ENCODE data around the gene OGT. TPM values are rescaled to one million over a fixed set of nuclear protein-coding genes. Genes with fewer than 3 reads are reported as not detected.

OGT gene
- polyA plus RNA-seq, 1 donor, result 239 TPM

DNA sequence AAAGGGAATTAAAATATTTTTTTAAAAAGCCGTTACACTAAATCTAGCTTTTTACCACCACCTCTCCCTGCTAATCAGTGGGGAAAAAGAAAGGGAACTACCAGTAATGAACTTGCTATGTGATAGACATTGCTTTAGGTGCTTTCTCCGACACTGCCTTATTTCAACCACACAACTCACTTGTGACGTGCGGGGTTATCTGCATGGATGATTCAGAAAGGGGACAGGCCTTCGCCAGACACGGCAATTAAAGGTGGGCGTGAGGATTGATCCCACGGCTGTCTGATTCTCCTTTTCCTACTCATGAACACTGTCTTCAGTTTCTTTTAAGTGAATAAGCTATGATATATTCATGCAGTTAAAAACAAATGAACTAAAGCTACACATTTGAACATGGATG, 86.3 kb downstream of the OGT start:
- peaks cover 4% of the 10 kb centered on the region for H3K9me3 ChIP-seq (ENCODE audit: control insufficient read depth, low read depth, low read length)
- H3K4me1 ChIP-seq (ENCODE audit: control insufficient read depth, insufficient read depth, low read length), result peaks cover 51% of the 10 kb centered on the region
- H3K27me3 ChIP-seq (ENCODE audit: control insufficient read depth, insufficient read depth, low read length), result no peaks in the 10 kb centered on the region
- DNase-seq, result no peak
- no peak overlapping the region for H3K27ac ChIP-seq (ENCODE audit: low read length)
- no CpG with 5 or more reads among the region's 8 CpGs for WGBS (ENCODE audit: insufficient coverage, low lambda C conversion rate)
- H3K4me3 ChIP-seq (ENCODE audit: low read length), result no peak overlapping the region
- no peaks in the 10 kb centered on the region for H3K36me3 ChIP-seq (ENCODE audit: control insufficient read depth, insufficient read depth, low read length)

DNA sequence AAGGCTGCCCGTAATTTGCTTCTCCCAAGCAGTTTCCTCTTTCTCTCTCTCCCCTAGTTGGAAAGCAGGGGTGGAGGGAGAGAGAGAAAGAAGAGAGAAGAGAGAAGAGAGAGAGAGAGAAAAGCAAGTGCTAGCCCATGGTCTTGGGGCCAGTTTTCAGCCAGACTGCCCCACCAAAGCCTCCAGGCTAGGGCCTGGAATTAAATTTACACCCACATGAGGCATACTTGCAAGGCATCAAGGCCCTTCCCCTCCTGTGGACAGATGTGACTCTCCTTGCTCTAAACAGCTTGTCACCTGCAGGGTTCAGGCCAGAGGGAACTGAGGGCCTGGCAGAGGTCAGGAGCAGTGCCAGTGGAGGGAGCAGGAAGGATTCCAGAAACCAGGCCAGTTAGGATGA, 87.1 kb downstream of the OGT start:
- peaks cover 56% of the 10 kb centered on the region for H3K4me1 ChIP-seq (ENCODE audit: control insufficient read depth, insufficient read depth, low read length)
- no CpG with 5 or more reads among the region's 1 CpG for WGBS (ENCODE audit: insufficient coverage, low lambda C conversion rate)
- H3K4me3 ChIP-seq (ENCODE audit: low read length), result no peak overlapping the region
- H3K27ac ChIP-seq (ENCODE audit: low read length), result no peak overlapping the region
- H3K36me3 ChIP-seq (ENCODE audit: control insufficient read depth, insufficient read depth, low read length), result no peaks in the 10 kb centered on the region
- no peak for DNase-seq
- H3K27me3 ChIP-seq (ENCODE audit: control insufficient read depth, insufficient read depth, low read length), result no peaks in the 10 kb centered on the region
- H3K9me3 ChIP-seq (ENCODE audit: control insufficient read depth, low read depth, low read length), result peaks cover 4% of the 10 kb centered on the region

DNA sequence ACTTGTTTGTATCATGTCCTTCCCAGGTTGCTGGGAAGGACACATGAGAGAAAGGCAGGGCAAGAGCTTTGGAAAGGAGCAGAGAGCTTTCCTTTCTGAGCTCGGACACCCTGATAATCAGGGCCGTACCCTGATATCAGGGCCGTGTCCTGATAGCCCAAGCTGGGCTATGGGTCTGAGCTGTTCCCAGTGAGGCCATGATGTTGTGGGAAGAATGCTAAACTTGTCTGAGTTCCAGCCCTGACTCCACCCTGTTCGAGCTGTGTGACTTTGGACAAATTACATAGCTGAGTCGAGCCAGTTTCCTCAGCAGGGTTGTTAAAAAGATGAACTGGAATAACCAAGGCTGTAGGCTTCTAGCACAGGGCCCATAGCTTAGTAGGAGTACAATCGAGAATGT, 88.7 kb downstream of the OGT start:
- peak in 1 of 2 donors; percentile 55 for DNase-seq
- Histone ChIP-seq H3K9me3 (ENCODE audit: control insufficient read depth, low read depth, low read length) (peaks cover 2% of the 10 kb centered on the region), H3K4me1 (ENCODE audit: control insufficient read depth, insufficient read depth, low read length) (peaks cover 68% of the 10 kb centered on the region), H3K4me3 (ENCODE audit: low read length) (no peak overlapping the region), H3K27me3 (ENCODE audit: control insufficient read depth, insufficient read depth, low read length) (no peaks in the 10 kb centered on the region), H3K27ac (ENCODE audit: low read length) (peak overlapping the region; percentile 95), H3K36me3 (ENCODE audit: control insufficient read depth, insufficient read depth, low read length) (no peaks in the 10 kb centered on the region)
- WGBS (ENCODE audit: insufficient coverage, low lambda C conversion rate), result no CpG with 5 or more reads among the region's 6 CpGs

DNA sequence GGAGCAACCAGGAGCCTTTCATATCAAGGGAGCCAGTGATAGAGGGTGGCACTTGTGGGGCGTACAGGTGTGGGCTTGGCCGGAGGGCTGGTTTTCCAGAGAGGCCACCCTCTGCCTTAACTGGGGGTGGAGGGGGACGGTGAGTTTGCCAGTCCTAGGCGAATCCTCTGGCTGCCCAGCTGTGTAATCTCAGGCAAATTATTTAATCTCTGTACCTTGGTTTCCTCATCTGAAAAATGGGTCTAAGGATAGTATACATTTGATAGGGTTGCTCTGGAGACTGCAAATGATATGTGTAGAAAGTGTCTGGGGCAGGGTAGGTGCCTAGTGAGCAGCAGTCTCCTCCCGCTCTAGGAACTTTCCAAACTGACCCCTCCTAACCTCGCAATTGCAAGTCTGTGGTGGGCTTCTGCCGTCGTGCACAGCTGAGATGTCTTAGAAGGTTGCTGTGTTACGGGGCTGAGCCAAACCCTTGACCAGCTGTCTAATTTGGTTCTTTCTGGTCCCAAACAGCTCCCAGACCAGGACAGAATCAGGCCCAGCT, 89.2 kb downstream of the OGT start:
- Histone ChIP-seq H3K27me3 (ENCODE audit: control insufficient read depth, insufficient read depth, low read length) (no peaks in the 10 kb centered on the region), H3K9me3 (ENCODE audit: control insufficient read depth, low read depth, low read length) (no peaks in the 10 kb centered on the region), H3K4me3 (ENCODE audit: low read length) (no peak overlapping the region), H3K4me1 (ENCODE audit: control insufficient read depth, insufficient read depth, low read length) (peaks cover 68% of the 10 kb centered on the region), H3K27ac (ENCODE audit: low read length) (peak overlapping the region; percentile 95), H3K36me3 (ENCODE audit: control insufficient read depth, insufficient read depth, low read length) (no peaks in the 10 kb centered on the region)
- WGBS (ENCODE audit: insufficient coverage, low lambda C conversion rate), result no CpG with 5 or more reads among the region's 9 CpGs
- DNase-seq, result no peak

DNA sequence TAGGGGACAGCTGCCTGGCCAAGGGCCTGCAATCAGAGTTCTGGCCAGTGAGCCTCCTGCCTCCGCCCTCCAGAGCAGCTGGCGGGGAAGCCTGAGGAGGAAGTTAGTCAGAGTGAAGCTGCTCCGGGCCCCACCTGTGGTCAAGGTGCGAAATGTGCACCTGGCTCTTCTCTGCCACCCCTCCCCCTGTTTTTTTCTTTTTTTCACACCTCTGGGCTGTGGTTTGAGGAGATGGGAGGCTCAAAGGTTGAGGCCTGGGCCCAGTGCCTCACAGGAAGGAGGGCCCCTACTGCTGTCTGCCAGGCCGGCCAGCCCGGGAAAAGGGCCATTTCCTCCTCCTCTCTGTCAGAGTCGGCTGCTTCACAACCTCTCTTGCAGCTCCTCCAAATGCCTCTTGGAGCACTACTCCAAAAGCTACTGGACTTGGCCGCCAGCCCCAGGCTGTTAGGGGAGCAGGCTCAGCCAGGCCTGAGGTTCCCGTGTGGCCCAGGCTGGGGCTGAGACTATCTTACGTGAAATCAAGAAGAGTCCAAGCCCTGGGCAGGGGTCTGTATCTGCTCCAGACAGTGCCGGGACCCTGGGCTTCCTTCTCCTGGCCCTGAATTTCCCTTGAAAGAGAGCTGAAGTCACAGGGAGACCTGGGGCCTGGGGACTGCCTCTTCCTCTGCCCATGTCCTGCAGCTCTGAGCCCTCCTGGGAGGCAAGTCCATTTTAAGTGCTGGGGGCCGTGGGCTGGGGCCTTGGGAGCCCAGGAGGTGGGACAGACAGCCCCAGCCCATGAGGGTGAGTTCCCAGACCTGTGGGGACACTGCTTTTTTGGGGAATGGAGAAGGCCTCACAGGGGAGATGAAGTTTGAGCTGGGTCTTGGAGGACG, 89.9 kb downstream of the OGT start:
- peak; percentile 88 to 93 for DNase-seq
- Histone ChIP-seq H3K4me3 (ENCODE audit: low read length) (no peak overlapping the region), H3K4me1 (ENCODE audit: control insufficient read depth, insufficient read depth, low read length) (peaks cover 68% of the 10 kb centered on the region), H3K27me3 (ENCODE audit: control insufficient read depth, insufficient read depth, low read length) (no peaks in the 10 kb centered on the region), H3K27ac (ENCODE audit: low read length) (peak overlapping the region; percentile 95), H3K9me3 (ENCODE audit: control insufficient read depth, low read depth, low read length) (no peaks in the 10 kb centered on the region), H3K36me3 (ENCODE audit: control insufficient read depth, insufficient read depth, low read length) (no peaks in the 10 kb centered on the region)
- whole genome bisulfite sequencing (ENCODE audit: insufficient coverage, low lambda C conversion rate), result no CpG with 5 or more reads among the region's 13 CpGs

DNA sequence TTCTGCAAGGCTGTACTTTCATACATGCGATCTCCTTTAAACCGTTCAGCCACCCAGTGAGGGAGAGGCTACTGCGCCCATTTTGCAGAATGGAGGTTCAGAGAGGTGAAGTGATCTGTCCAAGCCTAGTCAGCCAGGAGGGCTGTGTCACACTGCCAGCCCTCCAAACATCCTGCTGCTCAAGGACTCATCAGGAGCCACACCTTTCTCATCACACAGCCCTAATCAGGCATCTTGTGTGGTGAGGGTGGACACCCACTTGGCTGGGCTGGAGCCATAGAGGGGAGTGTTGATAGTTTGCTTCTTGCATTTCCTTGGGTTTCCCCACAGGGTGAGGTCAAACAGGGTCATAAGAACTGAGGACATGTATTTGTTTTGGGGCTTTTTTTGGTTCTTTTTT, 90.8 kb downstream of the OGT start:
- no CpG with 5 or more reads among the region's 3 CpGs for WGBS (ENCODE audit: insufficient coverage, low lambda C conversion rate)
- peaks cover 63% of the 10 kb centered on the region for H3K4me1 ChIP-seq (ENCODE audit: control insufficient read depth, insufficient read depth, low read length)
- H3K9me3 ChIP-seq (ENCODE audit: control insufficient read depth, low read depth, low read length), result no peaks in the 10 kb centered on the region
- H3K27me3 ChIP-seq (ENCODE audit: control insufficient read depth, insufficient read depth, low read length), result no peaks in the 10 kb centered on the region
- peak overlapping the region; percentile 95 for H3K27ac ChIP-seq (ENCODE audit: low read length)
- H3K36me3 ChIP-seq (ENCODE audit: control insufficient read depth, insufficient read depth, low read length), result no peaks in the 10 kb centered on the region
- no peak overlapping the region for H3K4me3 ChIP-seq (ENCODE audit: low read length)
- DNase-seq, result peak in 1 of 2 donors; percentile 30

- H3K36me3 ChIP-seq (ENCODE audit: control insufficient read depth, insufficient read depth, low read length), result no peaks in the 10 kb centered on the region
- H3K27me3 ChIP-seq (ENCODE audit: control insufficient read depth, insufficient read depth, low read length), result no peaks in the 10 kb centered on the region
- H3K4me3 ChIP-seq (ENCODE audit: low read length), result no peak overlapping the region
- H3K27ac ChIP-seq (ENCODE audit: low read length), result peak overlapping the region; percentile 61
- WGBS (ENCODE audit: insufficient coverage, low lambda C conversion rate), result 6% methylated on average over 2 of the region's 5 CpGs
- no peaks in the 10 kb centered on the region for H3K9me3 ChIP-seq (ENCODE audit: control insufficient read depth, low read depth, low read length)
- peaks cover 65% of the 10 kb centered on the region for H3K4me1 ChIP-seq (ENCODE audit: control insufficient read depth, insufficient read depth, low read length)
- peak in 1 of 2 donors; percentile 62 for DNase-seq
Observed at GRCh38 chrX:71625471-71625870, 92.6 kb downstream of the OGT start.

Other genes with a start within 250 kb of the OGT start
- 339 TPM for gene NONO, start 249.5 kb upstream of the OGT start, polyA plus RNA-seq
- 3.3 TPM for gene ITGB1BP2, start 231.4 kb upstream of the OGT start, polyA plus RNA-seq
- gene TAF1, start 166.7 kb upstream of the OGT start, polyA plus RNA-seq, result 37.6 TPM
- 1.6 TPM for gene GCNA, start 45.3 kb downstream of the OGT start, polyA plus RNA-seq
- 1.3 TPM for gene CXCR3, start 85.4 kb downstream of the OGT start, polyA plus RNA-seq
- not detected for gene CXorf49, start 185.2 kb downstream of the OGT start, polyA plus RNA-seq
- gene CXorf49B, start 230.2 kb downstream of the OGT start, polyA plus RNA-seq, result not detected

Data from large intestine (tissue), 3 donors.